ENCODE measurements around the gene B3GALT4. TPM values are rescaled to one million over a fixed set of nuclear protein-coding genes. Genes with fewer than 3 reads are reported as not detected.

B3GALT4 gene
- total and polyA plus RNA-seq, 2 of the 13 experiments (the other 11 are each of a cell fraction or from before 2014, with no cell fraction given) = 0.04 to 0.27 TPM

- TF ChIP-seq KIAA2018 (CRISPR knock-in tag; IDR thresholded peaks at IDR 0.05; ENCODE audit: borderline replicate concordance) = no peak
- TF ChIP-seq IRX3 (CRISPR knock-in tag; IDR thresholded peaks at IDR 0.05; ENCODE audit: borderline replicate concordance, low read depth) = peak; percentile 81; the same call in 1 of the 2 replicates
- TF ChIP-seq ZEB1 (IDR thresholded peaks at IDR 0.05; ENCODE audit: insufficient replicate concordance, low read depth) = peak; percentile 31
Observed at GRCh38 chr6:33271468-33272274, 5.3 kb upstream of the B3GALT4 start, which contains the start of the genes RPS18 and VPS52 (continued).
